Measurements from ENCODE around the gene HTR4.
A peak's percentile ranks its signal among the peaks of the same experiment; 100 is the strongest.

Gene HTR4

DNA sequence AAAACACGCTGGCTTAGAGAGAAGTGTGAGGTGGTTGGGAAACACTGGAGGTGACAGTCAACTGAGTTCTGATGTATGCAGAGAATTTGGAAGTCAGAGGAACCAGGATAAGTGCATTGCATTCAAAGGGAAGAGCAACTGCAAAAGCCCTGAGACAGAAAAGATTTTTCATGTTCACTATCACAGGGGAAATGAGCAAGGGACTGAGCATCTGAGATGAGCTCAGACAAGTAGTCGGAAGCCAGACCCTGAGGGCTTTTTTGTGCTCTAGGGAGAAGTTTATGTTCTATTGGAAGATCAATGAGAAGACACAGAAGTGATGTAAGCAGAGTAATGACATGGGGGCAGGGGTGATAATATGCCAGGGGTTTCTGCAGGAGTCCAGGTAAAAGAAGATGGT, 97.5 kb downstream of the HTR4 start:
- H3K79me2 ChIP-seq (ENCODE audit: control insufficient read depth, insufficient read depth, low read length), result no peaks in the 10 kb centered on the region
- no peak overlapping the region for H3K23ac ChIP-seq (ENCODE audit: low read length)
- no peak overlapping the region for H4K8ac ChIP-seq (ENCODE audit: low read depth, low read length)
- no peak overlapping the region for H2BK5ac ChIP-seq (ENCODE audit: low read length)
- no peak overlapping the region for H3K56ac ChIP-seq (ENCODE audit: low read length)
- no peaks in the 10 kb centered on the region for H3K36me3 ChIP-seq (ENCODE audit: control insufficient read depth, insufficient read depth, low read length)
- no peaks in the 10 kb centered on the region for H3K27me3 ChIP-seq (ENCODE audit: insufficient read depth, low read length, poor library complexity)
- no peaks in the 10 kb centered on the region for H3K79me1 ChIP-seq (ENCODE audit: low read length)
- H3K4me2 ChIP-seq (ENCODE audit: low read length), result no peak overlapping the region
- no peak overlapping the region for H2BK15ac ChIP-seq (replicated peaks; ENCODE audit: low read depth)
- H3K4ac ChIP-seq (ENCODE audit: low read depth, low read length), result no peak overlapping the region
- no peak overlapping the region for H3K9ac ChIP-seq (ENCODE audit: low read length)
- WGBS (ENCODE audit: extremely low coverage, insufficient coverage, low lambda C conversion rate), result no CpG with 5 or more reads among the region's 2 CpGs
- H2BK120ac ChIP-seq (ENCODE audit: low read depth, low read length), result no peak overlapping the region
- H3K27ac ChIP-seq (ENCODE audit: low read depth, low read length), result no peak overlapping the region
- no peak overlapping the region for H2AK5ac ChIP-seq (ENCODE audit: low read length)
- DNase-seq, result no peak
- no peak overlapping the region for H3K18ac ChIP-seq (ENCODE audit: low read length)
- H3K4me3 ChIP-seq (ENCODE audit: low read length), result no peak overlapping the region
- H4K5ac ChIP-seq (ENCODE audit: low read length), result no peak overlapping the region
- peaks cover 3% of the 10 kb centered on the region for H3K4me1 ChIP-seq (ENCODE audit: control insufficient read depth, low read depth, low read length)

DNA sequence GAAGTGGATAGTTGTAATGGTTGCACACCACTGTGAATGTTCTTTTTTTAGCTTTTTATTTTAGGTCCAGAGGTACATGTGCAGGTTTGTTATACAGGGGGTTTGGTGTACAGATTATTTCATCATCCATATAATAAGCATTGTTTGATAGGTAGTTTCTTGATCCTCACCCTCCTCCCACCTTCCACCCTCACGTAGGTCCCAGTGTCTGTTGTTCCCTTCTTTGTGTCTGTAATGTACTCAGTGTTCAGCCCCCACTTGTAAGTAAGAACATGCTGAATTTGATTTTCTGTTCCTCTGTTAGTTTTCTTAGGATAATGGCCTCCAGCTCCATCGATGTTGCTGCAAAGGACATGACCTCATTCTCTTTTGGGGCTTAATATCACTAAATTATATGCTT, 99.7 kb downstream of the HTR4 start:
- Histone ChIP-seq H3K4me2 (ENCODE audit: low read length) (no peak overlapping the region), H3K4me3 (ENCODE audit: low read length) (no peak overlapping the region), H3K18ac (ENCODE audit: low read length) (no peak overlapping the region), H3K27me3 (ENCODE audit: insufficient read depth, low read length, poor library complexity) (no peaks in the 10 kb centered on the region), H2BK120ac (ENCODE audit: low read depth, low read length) (no peak overlapping the region), H2BK5ac (ENCODE audit: low read length) (no peak overlapping the region), H3K4ac (ENCODE audit: low read depth, low read length) (no peak overlapping the region), H3K23ac (ENCODE audit: low read length) (no peak overlapping the region), H3K56ac (ENCODE audit: low read length) (no peak overlapping the region), H3K79me1 (ENCODE audit: low read length) (no peaks in the 10 kb centered on the region), H3K27ac (ENCODE audit: low read depth, low read length) (no peak overlapping the region), H3K79me2 (ENCODE audit: control insufficient read depth, insufficient read depth, low read length) (no peaks in the 10 kb centered on the region), H3K4me1 (ENCODE audit: control insufficient read depth, low read depth, low read length) (peaks cover 3% of the 10 kb centered on the region), H3K36me3 (ENCODE audit: control insufficient read depth, insufficient read depth, low read length) (no peaks in the 10 kb centered on the region), H2BK15ac (replicated peaks; ENCODE audit: low read depth) (no peak overlapping the region), H3K9ac (ENCODE audit: low read length) (no peak overlapping the region), H4K5ac (ENCODE audit: low read length) (no peak overlapping the region), H2AK5ac (ENCODE audit: low read length) (no peak overlapping the region), H4K8ac (ENCODE audit: low read depth, low read length) (no peak overlapping the region)
- no CpG with 5 or more reads among the region's 2 CpGs for WGBS (ENCODE audit: extremely low coverage, insufficient coverage, low lambda C conversion rate)
- no peak for DNase-seq

DNA sequence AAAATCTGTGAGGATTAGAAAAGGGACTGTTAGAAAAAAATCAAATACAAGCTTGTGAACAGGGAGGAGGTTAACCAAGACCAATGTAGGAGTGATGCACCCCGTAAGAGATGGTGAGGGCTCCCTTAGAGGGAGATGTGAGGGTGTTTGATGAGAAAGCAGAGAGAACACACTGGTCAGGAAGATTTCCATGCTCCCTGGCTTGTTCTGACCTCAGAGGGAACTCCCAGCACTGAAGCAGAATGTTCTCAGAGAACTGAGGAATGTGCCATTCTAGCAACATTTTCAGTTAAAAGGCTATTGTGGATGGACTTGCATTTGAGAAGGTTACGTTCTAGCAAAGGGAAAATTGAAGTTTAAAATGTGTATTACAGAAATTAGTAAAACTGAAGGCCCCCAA, 110.6 kb downstream of the HTR4 start:
- Histone ChIP-seq H3K4me3 (ENCODE audit: low read length) (no peak overlapping the region), H3K27ac (ENCODE audit: low read depth, low read length) (no peak overlapping the region), H2BK5ac (ENCODE audit: low read length) (no peak overlapping the region), H3K23ac (ENCODE audit: low read length) (no peak overlapping the region), H4K5ac (ENCODE audit: low read length) (no peak overlapping the region), H3K4me1 (ENCODE audit: control insufficient read depth, low read depth, low read length) (no peaks in the 10 kb centered on the region), H3K4me2 (ENCODE audit: low read length) (no peak overlapping the region), H3K9ac (ENCODE audit: low read length) (no peak overlapping the region), H4K8ac (ENCODE audit: low read depth, low read length) (no peak overlapping the region), H3K18ac (ENCODE audit: low read length) (no peak overlapping the region), H3K36me3 (ENCODE audit: control insufficient read depth, insufficient read depth, low read length) (no peaks in the 10 kb centered on the region), H2AK5ac (ENCODE audit: low read length) (no peak overlapping the region), H3K56ac (ENCODE audit: low read length) (no peak overlapping the region), H2BK15ac (replicated peaks; ENCODE audit: low read depth) (no peak overlapping the region), H2BK120ac (ENCODE audit: low read depth, low read length) (no peak overlapping the region), H3K79me2 (ENCODE audit: control insufficient read depth, insufficient read depth, low read length) (no peaks in the 10 kb centered on the region), H3K27me3 (ENCODE audit: insufficient read depth, low read length, poor library complexity) (no peaks in the 10 kb centered on the region), H3K4ac (ENCODE audit: low read depth, low read length) (no peak overlapping the region), H3K79me1 (ENCODE audit: low read length) (no peaks in the 10 kb centered on the region)
- WGBS (ENCODE audit: extremely low coverage, insufficient coverage, low lambda C conversion rate), result no CpG with 5 or more reads among the region's 2 CpGs
- DNase-seq, result no peak

DNA sequence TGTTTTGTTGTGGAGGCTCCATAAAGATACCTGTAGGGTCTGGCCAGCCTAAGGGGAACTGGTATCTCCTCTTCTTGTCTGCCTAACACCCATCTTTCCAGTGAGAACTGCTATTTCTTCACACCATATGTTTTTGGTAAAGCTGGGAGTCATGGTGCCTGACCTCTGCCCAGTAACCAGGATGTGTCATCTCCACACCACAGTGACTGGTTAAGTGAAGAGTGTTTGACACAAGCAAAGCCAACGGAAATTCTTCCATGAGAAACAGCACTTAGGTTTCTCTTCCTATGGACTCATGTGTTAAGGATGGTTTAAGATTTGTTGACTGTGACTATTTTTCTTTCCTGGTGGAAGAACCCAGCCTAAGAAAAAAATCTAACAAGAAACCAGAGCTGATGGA, 111.5 kb downstream of the HTR4 start:
- H2BK120ac ChIP-seq (ENCODE audit: low read depth, low read length), result no peak overlapping the region
- H2BK5ac ChIP-seq (ENCODE audit: low read length), result no peak overlapping the region
- H3K56ac ChIP-seq (ENCODE audit: low read length), result no peak overlapping the region
- WGBS (ENCODE audit: extremely low coverage, insufficient coverage, low lambda C conversion rate), result no CpG with 5 or more reads among the region's 1 CpG
- H3K4ac ChIP-seq (ENCODE audit: low read depth, low read length), result no peak overlapping the region
- H3K27me3 ChIP-seq (ENCODE audit: insufficient read depth, low read length, poor library complexity), result no peaks in the 10 kb centered on the region
- no peak overlapping the region for H4K8ac ChIP-seq (ENCODE audit: low read depth, low read length)
- H3K79me1 ChIP-seq (ENCODE audit: low read length), result no peaks in the 10 kb centered on the region
- no peaks in the 10 kb centered on the region for H3K4me1 ChIP-seq (ENCODE audit: control insufficient read depth, low read depth, low read length)
- no peak overlapping the region for H4K5ac ChIP-seq (ENCODE audit: low read length)
- no peak overlapping the region for H3K18ac ChIP-seq (ENCODE audit: low read length)
- H2BK15ac ChIP-seq (replicated peaks; ENCODE audit: low read depth), result no peak overlapping the region
- H2AK5ac ChIP-seq (ENCODE audit: low read length), result no peak overlapping the region
- no peak overlapping the region for H3K4me2 ChIP-seq (ENCODE audit: low read length)
- no peak overlapping the region for H3K4me3 ChIP-seq (ENCODE audit: low read length)
- no peak overlapping the region for H3K9ac ChIP-seq (ENCODE audit: low read length)
- no peak overlapping the region for H3K27ac ChIP-seq (ENCODE audit: low read depth, low read length)
- no peaks in the 10 kb centered on the region for H3K79me2 ChIP-seq (ENCODE audit: control insufficient read depth, insufficient read depth, low read length)
- H3K23ac ChIP-seq (ENCODE audit: low read length), result no peak overlapping the region
- DNase-seq, result no peak
- no peaks in the 10 kb centered on the region for H3K36me3 ChIP-seq (ENCODE audit: control insufficient read depth, insufficient read depth, low read length)

DNA sequence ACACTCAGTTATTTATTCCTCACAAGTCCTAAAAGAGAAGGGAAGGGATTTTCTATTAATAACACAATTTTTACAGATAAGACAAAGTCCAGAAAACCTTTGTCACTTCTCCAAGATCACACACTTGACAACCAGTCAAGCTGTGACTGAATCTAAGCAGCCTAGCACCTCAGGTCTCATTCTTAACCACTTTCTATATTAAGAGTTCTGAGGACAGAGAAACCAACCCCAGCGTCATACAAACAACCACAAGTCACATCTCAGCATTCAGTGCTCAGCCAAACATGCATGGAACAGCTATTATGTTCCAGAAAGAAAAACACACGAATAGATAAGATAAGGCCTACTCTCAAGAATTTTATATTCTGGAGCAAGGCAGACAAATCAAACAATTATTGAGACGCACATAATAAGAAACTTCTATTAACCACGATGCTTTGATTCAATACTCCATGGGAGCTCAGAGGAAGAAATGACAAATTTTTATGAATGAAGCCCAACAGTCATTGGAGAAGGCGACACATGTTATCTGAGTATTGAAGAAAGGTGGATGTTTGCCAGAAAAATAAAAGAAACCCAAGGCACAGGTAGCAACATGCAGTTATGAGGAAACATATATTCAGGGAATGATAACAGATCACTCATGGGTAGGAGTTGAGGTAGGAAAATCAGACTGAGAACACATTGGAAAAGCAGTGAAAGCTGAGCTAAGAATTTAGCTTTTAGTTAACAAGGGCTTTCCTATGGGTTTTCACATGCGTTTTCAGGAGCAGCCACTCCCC, 113.1 kb downstream of the HTR4 start:
- no peaks in the 10 kb centered on the region for H3K79me1 ChIP-seq (ENCODE audit: low read length)
- no peak overlapping the region for H3K23ac ChIP-seq (ENCODE audit: low read length)
- H3K27me3 ChIP-seq (ENCODE audit: insufficient read depth, low read length, poor library complexity), result no peaks in the 10 kb centered on the region
- no peak overlapping the region for H3K4me3 ChIP-seq (ENCODE audit: low read length)
- H3K4ac ChIP-seq (ENCODE audit: low read depth, low read length), result no peak overlapping the region
- no peak overlapping the region for H3K56ac ChIP-seq (ENCODE audit: low read length)
- H2AK5ac ChIP-seq (ENCODE audit: low read length), result no peak overlapping the region
- H3K4me2 ChIP-seq (ENCODE audit: low read length), result no peak overlapping the region
- H4K8ac ChIP-seq (ENCODE audit: low read depth, low read length), result no peak overlapping the region
- H2BK15ac ChIP-seq (replicated peaks; ENCODE audit: low read depth), result no peak overlapping the region
- H3K18ac ChIP-seq (ENCODE audit: low read length), result no peak overlapping the region
- H2BK120ac ChIP-seq (ENCODE audit: low read depth, low read length), result no peak overlapping the region
- H3K36me3 ChIP-seq (ENCODE audit: control insufficient read depth, insufficient read depth, low read length), result no peaks in the 10 kb centered on the region
- no peak overlapping the region for H2BK5ac ChIP-seq (ENCODE audit: low read length)
- no peak overlapping the region for H4K5ac ChIP-seq (ENCODE audit: low read length)
- H3K79me2 ChIP-seq (ENCODE audit: control insufficient read depth, insufficient read depth, low read length), result no peaks in the 10 kb centered on the region
- DNase-seq, result no peak
- no peak overlapping the region for H3K9ac ChIP-seq (ENCODE audit: low read length)
- no peaks in the 10 kb centered on the region for H3K4me1 ChIP-seq (ENCODE audit: control insufficient read depth, low read depth, low read length)
- WGBS (ENCODE audit: extremely low coverage, insufficient coverage, low lambda C conversion rate), result no CpG with 5 or more reads among the region's 6 CpGs
- no peak overlapping the region for H3K27ac ChIP-seq (ENCODE audit: low read depth, low read length)

GRCh38 chr5:148540647-148541046, 113.7 kb downstream of the HTR4 start:
- DNase-seq, result peak; percentile 26
- no peak overlapping the region for H3K4ac ChIP-seq (ENCODE audit: low read depth, low read length)
- H2BK120ac ChIP-seq (ENCODE audit: low read depth, low read length), result no peak overlapping the region

More at GRCh38 chr5:148540647-148541046, 113.7 kb downstream of the HTR4 start:
- no peak overlapping the region for H3K18ac ChIP-seq (ENCODE audit: low read length)
- no peaks in the 10 kb centered on the region for H3K27me3 ChIP-seq (ENCODE audit: insufficient read depth, low read length, poor library complexity)
- H3K56ac ChIP-seq (ENCODE audit: low read length), result no peak overlapping the region
- no peak overlapping the region for H3K9ac ChIP-seq (ENCODE audit: low read length)
- H3K23ac ChIP-seq (ENCODE audit: low read length), result no peak overlapping the region
- no peak overlapping the region for H2BK5ac ChIP-seq (ENCODE audit: low read length)
- no peak overlapping the region for H3K27ac ChIP-seq (ENCODE audit: low read depth, low read length)
- H3K4me3 ChIP-seq (ENCODE audit: low read length), result no peak overlapping the region
- H3K79me1 ChIP-seq (ENCODE audit: low read length), result no peaks in the 10 kb centered on the region
- H3K79me2 ChIP-seq (ENCODE audit: control insufficient read depth, insufficient read depth, low read length), result no peaks in the 10 kb centered on the region
- H3K36me3 ChIP-seq (ENCODE audit: control insufficient read depth, insufficient read depth, low read length), result no peaks in the 10 kb centered on the region
- no peak overlapping the region for H4K8ac ChIP-seq (ENCODE audit: low read depth, low read length)
- H3K4me2 ChIP-seq (ENCODE audit: low read length), result no peak overlapping the region
- no peak overlapping the region for H4K5ac ChIP-seq (ENCODE audit: low read length)
- H3K4me1 ChIP-seq (ENCODE audit: control insufficient read depth, low read depth, low read length), result no peaks in the 10 kb centered on the region
- no peak overlapping the region for H2AK5ac ChIP-seq (ENCODE audit: low read length)
- H2BK15ac ChIP-seq (replicated peaks; ENCODE audit: low read depth), result no peak overlapping the region
- no CpG with 5 or more reads among the region's 1 CpG for WGBS (ENCODE audit: extremely low coverage, insufficient coverage, low lambda C conversion rate)
